Endodermal cell (in vitro differentiated cells): Measurements from ENCODE around the gene HS6ST2. TPM values are rescaled to one million over a fixed set of nuclear protein-coding genes. Genes with fewer than 3 reads are reported as not detected.
A peak's percentile ranks its signal among the peaks of the same experiment; 100 is the strongest.

ENCODE experiments used
- DNase-seq: peaks from one replicate; pipeline ENCODE4 v3.0.0-alpha.2; 2017
- H3K27ac ChIP-seq: 2 replicates; pipeline ENCODE4 v1.5.1; 2013; ENCODE audit warnings: mild to moderate bottlenecking, low read depth, low read length, moderate library complexity
- H3K27me3 ChIP-seq: 2 replicates; pipeline ENCODE4 v1.6.1; 2013; ENCODE audit warnings: mild to moderate bottlenecking, low read length, moderate library complexity; ENCODE audit not compliant: insufficient read depth, control insufficient read depth, poor library complexity, severe bottlenecking
- H3K36me3 ChIP-seq: 2 replicates; pipeline ENCODE4 v1.7.0; 2013; ENCODE audit warnings: mild to moderate bottlenecking, low read length, moderate library complexity; ENCODE audit not compliant: control insufficient read depth, insufficient read depth
- H3K4me1 ChIP-seq: one replicate; pipeline ENCODE4 v1.7.0; 2013; ENCODE audit warnings: low read length; ENCODE audit not compliant: control insufficient read depth, insufficient read depth
- H3K4me3 ChIP-seq: 2 replicates; pipeline ENCODE4 v1.5.1; 2013; ENCODE audit warnings: mild to moderate bottlenecking, low read length, moderate library complexity
- H3K9ac ChIP-seq: 2 replicates; pipeline ENCODE4 v1.6.1; 2013; ENCODE audit warnings: mild to moderate bottlenecking, low read length, moderate library complexity; ENCODE audit not compliant: poor library complexity, severe bottlenecking; ENCODE audit errors: extremely low read depth
- H3K9me3 ChIP-seq: 2 replicates; pipeline ENCODE4 v1.6.1; 2013; ENCODE audit warnings: mild to moderate bottlenecking, low read length, moderate library complexity; ENCODE audit not compliant: control insufficient read depth
- H3K27ac Mint-ChIP-seq: 2 replicates; pipeline ENCODE4 v1.8.0; 2020; ENCODE audit warnings: mixed read lengths
- H3K27me3 Mint-ChIP-seq: 2 replicates; pipeline ENCODE4 v1.8.0; 2021; ENCODE audit warnings: mild to moderate bottlenecking, mixed read lengths; ENCODE audit not compliant: insufficient read depth
- H3K36me3 Mint-ChIP-seq: 2 replicates; pipeline ENCODE4 v1.8.0; 2020; ENCODE audit warnings: low read depth, mixed read lengths
- H3K4me1 Mint-ChIP-seq: 2 replicates; pipeline ENCODE4 v1.8.0; 2020; ENCODE audit warnings: mixed read lengths
- H3K4me3 Mint-ChIP-seq: 2 replicates; pipeline ENCODE4 v1.8.0; 2020; ENCODE audit warnings: mild to moderate bottlenecking, moderate library complexity, mixed read lengths
- H3K9me3 Mint-ChIP-seq: 2 replicates; pipeline ENCODE4 v1.8.0; 2020; ENCODE audit warnings: mild to moderate bottlenecking, mixed read lengths
- CTCF ChIP-seq: fragments of 200-600 bp; sonication (generic); conservative IDR thresholded peaks from 2 replicates; pipeline ENCODE4 v1.5.0; 2021; ENCODE audit warnings: antibody characterized with exemption, mild to moderate bottlenecking
- WGBS, 2 experiments: methylation state at CpG; one replicate each; pipeline versions ENCODE4 v1.1.5 to v1.1.7; 2013; ENCODE audit warnings: missing lambda C conversion rate in 2 of 2, mixed read lengths in 1 of 2; ENCODE audit not compliant: insufficient coverage in 1 of 2, insufficient read length in 1 of 2; 5-methylcytosine and 5-hydroxymethylcytosine counted together
- total RNA-seq, 2 donors: library from RNA; stranded (reverse); fragmentation: NEBNext Ultra II Directional in 1 of 2; extraction: Animal tissue kit (Norgen Biotek cat#: 25700) in 1 of 2; gene quantifications; 2 replicates in 1 of 2; 3 replicates in 1 of 2; pipeline ENCODE4 v1.2.1, GENCODE V29; 2021

HS6ST2 gene
- total RNA-seq, 2 donors from 2014 or later: 4.1 to 19.4 TPM

GRCh38 chrX:132694382-132694781 is 264.0 kb downstream of the HS6ST2 start:
- no peaks in the 10 kb centered on the region for H3K36me3 Mint-ChIP-seq
- H3K27me3 ChIP-seq: no peaks in the 10 kb centered on the region
- no peak overlapping the region for H3K4me3 Mint-ChIP-seq

DNA sequence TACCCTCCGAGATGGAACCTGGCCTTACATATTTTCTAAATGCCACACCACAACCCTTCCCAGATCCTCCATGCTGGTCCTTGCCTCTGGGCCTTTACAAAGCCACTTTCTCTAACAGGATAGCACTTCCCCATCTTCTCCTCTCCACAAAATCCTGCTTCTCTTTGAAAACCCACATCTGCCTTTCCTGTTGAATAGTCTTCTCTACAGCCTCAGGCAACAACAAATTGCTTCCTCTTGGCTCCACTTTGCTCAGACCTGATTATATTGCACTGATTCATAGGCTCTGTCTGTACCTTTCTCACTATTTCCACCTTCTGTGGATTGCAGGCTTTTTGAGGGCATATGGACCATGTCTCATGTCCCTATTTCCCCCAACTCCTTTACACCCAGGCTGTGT is 265.9 kb downstream of the HS6ST2 start:
- Histone ChIP-seq H3K27ac (no peak overlapping the region), H3K9ac (no peak overlapping the region), H3K4me3 (no peak overlapping the region), H3K4me1 (no peaks in the 10 kb centered on the region), H3K36me3 (no peaks in the 10 kb centered on the region), H3K27me3 (no peaks in the 10 kb centered on the region), H3K9me3 (no peaks in the 10 kb centered on the region)
- Mint-ChIP-seq H3K27me3 (no peaks in the 10 kb centered on the region), H3K4me3 (no peak overlapping the region), H3K9me3 (no peaks in the 10 kb centered on the region), H3K36me3 (no peaks in the 10 kb centered on the region), H3K27ac (peak overlapping the region; percentile 76), H3K4me1 (peaks cover 67% of the 10 kb centered on the region)
- DNase-seq: no peak
- no peak for TF ChIP-seq CTCF
- 58% methylated on average over 1 of the region's 1 CpG; no CpG with 5 or more reads in 1 of the 2 experiments for WGBS, 2 experiments

More at GRCh38 chrX:132694382-132694781, 264.0 kb downstream of the HS6ST2 start:
- 85% methylated on average over 3 of the region's 3 CpGs; no CpG with 5 or more reads in 1 of the 2 experiments for WGBS, 2 experiments
- Histone ChIP-seq H3K36me3 (no peaks in the 10 kb centered on the region), H3K9me3 (no peaks in the 10 kb centered on the region), H3K27ac (no peak overlapping the region), H3K9ac (no peak overlapping the region), H3K4me3 (no peak overlapping the region), H3K4me1 (no peaks in the 10 kb centered on the region)
- peak; percentile 44 for DNase-seq
- Mint-ChIP-seq H3K27me3 (no peaks in the 10 kb centered on the region), H3K4me1 (peaks cover 59% of the 10 kb centered on the region), H3K9me3 (no peaks in the 10 kb centered on the region), H3K27ac (no peak overlapping the region)
- no peak for TF ChIP-seq CTCF

DNA sequence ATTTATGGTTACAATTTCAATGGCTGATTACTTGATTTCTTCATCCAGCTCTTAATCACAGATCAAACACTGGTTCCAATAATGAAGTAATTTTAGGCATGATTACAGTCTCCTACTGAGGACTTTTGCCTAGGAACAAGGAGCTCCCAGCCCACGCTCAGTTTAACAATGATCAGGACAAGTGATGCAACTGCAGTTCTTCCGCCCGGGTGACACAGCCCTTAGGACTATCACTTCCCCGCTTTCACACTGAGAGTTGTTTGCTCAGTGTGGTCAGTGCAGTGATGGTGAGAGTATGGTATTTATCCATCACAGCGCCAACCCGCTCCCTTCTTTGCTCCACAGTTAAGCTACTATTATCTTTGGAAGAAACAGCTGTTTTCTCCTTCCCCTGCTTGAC is 266.4 kb downstream of the HS6ST2 start:
- Histone ChIP-seq H3K4me1 (no peaks in the 10 kb centered on the region), H3K4me3 (no peak overlapping the region), H3K27ac (no peak overlapping the region), H3K36me3 (no peaks in the 10 kb centered on the region), H3K27me3 (no peaks in the 10 kb centered on the region), H3K9me3 (no peaks in the 10 kb centered on the region), H3K9ac (no peak overlapping the region)
- Mint-ChIP-seq H3K27ac (peak overlapping the region; percentile 76), H3K4me1 (peaks cover 69% of the 10 kb centered on the region), H3K4me3 (no peak overlapping the region), H3K36me3 (no peaks in the 10 kb centered on the region), H3K27me3 (no peaks in the 10 kb centered on the region), H3K9me3 (no peaks in the 10 kb centered on the region)
- peak; percentile 45 for DNase-seq
- no peak for TF ChIP-seq CTCF
- 68% methylated on average over 6 of the region's 6 CpGs; no CpG with 5 or more reads in 1 of the 2 experiments for WGBS, 2 experiments
